Stimulated activated CD8-positive, alpha-beta memory T cell treated with anti-CD3 and anti-CD28 coated beads, Interleukin-15, amount 100 ng/mL, for 1 hour (primary cell): Measurements from ENCODE around the gene CRELD2.

Source experiments
- DNase-seq: peaks from one replicate; pipeline ENCODE4 v3.0.0-alpha.2; 2020; ENCODE audit warnings: low read depth

CRELD2 gene

DNA sequence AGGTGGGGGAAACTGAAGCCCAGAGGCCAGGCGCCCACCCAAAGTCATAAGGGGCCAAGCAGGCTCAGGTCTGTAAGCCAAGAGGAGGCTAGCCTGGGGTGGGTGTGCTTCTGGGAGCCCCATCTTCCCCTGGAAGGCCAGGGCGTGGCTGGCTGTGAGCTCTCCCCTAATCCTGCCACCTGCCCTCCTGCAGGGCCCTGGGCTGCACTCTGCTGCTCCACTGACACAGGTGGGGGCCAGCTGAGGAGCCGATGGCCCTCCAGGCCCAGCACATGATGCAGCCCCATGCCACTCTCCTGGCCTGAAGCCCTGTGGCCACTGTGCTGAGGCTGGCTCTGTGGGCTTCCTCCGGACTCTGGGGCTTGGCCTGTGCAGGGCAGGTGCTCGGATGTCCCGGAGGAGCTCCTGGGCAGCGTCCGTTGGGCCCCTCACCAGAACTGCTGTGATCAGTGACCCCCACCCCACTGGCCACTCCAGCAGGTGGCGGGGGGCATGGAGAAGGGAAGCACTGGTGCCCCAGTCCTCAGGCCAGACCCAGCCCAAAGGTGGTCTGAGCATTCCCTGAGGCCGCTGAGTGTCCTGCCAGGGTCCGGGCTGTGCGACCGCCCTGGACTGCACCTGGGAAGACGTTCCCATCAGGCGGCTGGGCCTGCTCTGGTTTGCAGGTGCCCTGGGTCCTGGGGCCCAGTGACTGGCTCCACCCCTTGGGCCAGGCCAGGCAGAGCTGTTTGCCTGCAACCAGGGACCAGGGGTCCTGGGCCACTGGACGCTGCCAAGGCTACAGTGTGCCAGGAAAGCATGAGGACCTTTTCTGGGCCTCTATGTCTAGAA, 50.6 kb downstream of the CRELD2 start:
- no peak for DNase-seq

DNA sequence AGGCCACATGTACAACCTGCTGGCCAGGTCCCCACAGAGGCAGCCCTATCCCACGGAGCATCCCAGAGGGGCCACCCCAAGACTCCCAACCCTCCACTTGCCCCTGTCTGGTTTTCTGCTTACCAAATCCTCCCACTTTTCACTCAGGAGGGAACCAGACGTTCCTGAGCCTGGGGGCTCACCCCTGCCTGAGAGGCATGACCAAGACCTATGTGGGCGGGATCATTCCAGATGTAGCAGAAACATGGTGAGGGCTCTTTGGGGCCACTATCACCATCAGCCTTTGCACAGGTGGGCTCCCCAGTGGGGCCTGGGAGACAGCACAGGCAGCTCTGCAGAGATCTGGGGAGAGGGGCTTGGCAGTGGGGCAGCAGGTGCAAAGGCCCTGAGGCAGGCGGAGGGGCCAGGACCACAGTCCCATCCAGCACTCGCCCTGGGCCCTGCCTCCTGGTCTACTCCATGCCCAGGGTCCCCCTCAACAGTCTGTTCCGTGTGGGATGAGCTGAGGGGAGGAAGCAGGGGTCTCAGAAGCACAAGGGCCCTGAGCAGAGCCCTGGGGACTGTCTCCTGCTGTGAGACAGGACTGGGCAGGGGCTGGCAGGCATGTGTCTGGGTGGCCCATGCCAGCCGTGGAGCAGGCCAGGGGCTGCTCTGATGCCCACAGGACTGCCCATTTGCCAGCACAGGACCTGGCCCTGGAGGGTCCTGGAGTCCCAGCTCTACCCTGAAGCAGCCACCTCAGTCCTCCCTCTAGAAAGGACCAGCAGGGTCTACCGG, 51.5 kb downstream of the CRELD2 start:
- no peak for DNase-seq

DNA sequence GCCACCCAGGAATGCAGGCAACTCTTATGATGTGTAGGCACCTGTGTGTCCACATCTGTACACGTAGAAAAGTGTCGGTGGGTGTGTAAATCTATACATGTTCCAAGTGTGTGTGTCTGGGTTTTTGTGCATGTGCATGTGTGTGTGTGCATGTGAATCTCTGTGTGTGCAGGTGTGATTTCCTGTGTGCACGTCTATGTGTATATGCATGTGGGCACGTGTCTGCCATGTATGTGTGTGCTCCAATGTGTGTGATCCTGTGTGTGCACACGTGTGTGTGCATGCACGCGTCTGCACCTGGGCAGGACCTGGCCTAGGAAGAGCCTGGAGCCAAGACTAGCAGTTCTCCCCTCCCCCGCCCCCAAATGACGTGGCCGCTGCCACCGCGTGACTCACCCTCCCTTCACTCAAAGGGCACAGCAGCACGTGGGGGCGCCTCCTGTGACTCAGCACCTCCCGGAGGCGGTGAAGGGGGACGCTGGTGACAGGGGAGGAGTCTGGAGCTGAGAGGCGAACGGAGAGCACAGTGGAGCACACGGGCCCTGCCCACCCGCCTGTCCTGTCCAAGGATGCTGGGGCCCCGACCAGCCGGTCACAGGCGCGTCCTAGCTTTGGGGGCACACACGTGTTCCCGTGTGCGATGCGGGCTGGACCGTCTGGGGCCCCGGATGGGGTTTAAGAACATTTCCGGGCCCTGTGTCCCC, 52.2 kb downstream of the CRELD2 start:
- DNase-seq = peak; percentile 86

DNA sequence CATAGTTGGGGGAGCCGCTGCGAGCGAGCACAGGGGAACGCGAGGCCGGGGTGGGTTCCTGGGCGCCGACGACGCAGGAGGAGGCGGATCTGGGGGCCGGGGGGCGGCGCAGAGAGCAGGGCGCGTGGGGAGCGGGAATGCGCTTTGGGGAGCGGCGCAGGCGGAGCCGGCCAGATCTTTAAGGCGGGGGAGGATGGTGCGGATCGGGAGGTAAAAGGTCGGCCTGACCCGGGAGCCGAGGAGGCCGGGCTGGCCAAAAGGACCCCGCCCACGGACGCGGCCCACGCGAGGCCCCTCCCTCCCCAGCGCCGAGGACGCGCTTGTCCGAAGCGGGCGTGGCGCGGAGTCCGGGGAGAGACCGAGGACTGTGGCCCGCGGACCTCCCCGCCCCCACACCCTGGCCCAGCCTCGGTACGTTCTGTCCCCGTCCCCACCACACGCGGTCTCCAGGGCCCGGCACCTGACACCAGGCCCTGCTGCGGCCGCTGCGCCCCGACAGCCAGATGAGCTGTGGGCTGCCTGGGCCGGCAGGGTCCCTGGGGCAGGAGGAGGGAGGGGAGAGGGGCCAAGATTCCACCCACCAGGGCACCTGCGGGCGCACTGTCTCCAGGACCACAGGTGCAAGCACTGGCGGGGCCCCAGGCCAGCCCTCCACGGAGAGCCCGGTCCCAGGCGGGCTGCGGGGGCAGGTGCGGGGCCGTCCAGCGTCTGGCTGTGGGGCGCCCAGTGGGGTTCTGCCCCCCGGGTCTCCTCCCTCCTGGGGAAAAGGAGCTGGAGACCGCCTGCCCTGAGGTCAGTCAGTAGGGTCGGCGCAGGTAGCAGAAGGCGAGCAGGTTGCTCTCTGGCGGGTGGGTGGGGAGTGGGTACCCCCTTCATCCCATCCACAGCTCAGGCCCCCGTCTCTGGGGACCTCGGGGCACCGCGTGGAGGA, 53.1 kb downstream of the CRELD2 start:
- no peak for DNase-seq

DNA sequence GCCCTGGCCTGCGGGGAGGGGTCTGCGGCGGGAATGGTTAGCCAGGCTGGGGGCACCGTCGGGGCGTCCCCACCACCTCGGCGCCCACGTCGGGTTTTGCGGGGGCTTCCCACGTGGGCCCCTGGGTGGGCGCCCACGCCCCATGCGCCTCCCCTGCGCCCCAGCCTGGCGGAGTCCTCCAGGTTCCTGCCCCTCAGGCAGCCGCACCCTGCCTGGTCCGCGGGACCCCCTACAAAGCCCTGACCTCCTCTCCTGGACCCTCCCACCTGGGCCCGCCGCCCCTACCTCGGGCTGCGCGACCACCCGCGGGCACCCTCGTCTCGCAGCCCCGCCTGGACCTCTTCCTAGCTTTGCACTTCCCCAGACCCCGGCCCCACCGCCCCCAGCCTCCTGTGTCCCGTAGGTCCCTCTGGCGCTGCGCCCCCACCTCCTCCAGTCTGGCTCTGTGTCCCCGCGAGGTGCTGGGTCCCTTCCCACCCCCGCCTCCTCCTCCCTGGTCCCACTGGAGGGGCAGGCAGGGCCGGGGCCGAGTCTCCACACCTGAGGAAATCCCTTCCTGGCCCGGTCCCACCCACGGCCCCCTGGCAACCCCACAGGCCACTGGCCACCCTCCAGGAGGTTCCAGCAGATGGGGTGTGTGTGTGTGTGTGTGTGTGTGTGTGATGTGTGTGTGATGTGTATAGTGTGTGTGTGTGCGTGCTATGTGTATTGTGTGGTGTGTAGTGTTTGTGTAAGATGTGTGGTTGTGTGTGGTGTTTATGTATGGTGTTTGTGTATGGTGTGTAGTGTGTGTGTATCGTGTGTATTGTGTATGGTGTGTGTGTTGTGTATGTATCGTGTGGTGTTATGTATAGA, 54.0 kb downstream of the CRELD2 start:
- DNase-seq = no peak

DNA sequence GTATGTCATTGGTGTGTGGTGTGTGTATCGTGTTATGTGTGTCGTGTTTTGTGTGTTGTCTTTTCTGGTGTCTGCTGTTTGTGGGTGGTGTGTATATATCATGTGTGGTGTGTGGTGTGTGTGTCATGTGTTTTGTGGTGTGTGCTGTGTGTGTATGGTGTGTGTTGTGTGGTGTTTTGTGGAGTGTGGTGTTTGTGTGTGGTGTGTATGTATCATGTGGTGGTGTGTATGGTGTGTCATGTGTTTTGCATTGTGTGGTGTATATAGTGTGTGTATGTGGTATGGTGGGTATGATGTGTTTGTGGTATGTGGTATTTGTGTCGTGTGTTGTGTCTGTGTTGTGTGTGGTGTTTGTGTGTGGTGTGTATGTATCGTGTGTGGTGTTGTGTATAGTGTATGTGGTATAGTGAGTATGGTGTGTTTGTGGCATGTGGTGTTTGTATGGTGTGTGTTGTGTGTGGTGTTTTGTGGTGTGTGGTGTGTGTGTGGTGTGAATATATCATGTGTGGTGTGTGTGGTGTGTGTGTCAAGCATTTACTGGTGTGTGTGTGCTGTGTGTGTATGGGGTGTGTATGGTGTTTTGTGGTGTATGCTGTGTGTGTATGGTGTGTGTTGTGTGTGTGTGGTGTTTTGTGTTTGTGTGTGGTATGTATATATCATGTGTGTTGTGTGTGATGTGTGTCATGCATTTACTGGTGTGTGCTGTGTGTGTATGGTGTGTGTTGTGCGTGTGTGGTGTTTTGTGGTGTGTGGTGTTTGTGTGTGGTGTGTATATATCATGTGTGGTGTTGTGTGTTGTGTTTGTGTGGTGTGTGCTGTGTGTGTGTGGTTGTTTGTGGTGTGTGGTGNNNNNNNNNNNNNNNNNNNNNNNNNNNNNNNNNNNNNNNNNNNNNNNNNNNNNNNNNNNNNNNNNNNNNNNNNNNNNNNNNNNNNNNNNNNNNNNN, 54.9 kb downstream of the CRELD2 start:
- no peak for DNase-seq

DNA sequence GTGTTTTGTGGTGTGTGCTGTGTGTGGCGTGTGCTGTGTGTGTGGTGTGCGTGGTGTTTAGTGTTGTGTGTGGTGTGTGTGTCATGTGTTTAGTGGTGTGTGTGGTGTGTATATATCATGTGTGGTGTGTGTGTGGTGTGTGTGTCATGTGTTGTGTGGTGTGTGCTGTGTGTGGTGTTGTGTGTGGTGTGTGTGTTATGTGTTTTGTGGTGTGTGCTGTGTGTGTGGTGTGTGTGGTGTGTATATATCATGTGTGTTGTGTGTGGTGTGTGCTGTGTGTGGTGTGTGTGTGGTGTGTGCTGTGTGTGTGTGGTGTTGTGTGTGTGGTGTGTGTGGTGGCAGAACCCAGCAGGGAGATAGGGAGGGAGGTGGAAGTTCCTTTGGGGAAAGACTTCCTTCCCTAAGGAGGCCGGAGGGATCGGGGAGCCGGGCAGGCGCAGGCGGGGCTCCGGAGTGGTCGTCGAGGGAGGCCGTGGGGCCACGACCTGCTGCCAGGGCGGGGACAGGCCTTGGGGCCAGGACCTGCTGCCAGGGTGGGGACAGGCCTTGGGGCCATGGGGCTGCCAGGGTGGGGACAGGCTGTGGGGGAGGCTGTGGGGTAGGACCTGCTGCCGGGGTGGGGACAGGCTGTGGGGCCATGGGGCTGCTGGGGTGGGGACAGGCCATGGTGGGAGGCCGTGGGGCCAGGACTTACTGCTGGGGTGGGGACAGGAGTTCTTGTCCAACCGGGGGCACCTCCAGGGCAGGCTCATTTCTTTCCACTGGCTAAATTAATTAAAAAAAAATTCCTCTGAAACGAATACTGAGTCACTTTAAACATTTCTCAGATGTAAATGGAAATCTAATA, 57.3 kb downstream of the CRELD2 start:
- no peak for DNase-seq

DNA sequence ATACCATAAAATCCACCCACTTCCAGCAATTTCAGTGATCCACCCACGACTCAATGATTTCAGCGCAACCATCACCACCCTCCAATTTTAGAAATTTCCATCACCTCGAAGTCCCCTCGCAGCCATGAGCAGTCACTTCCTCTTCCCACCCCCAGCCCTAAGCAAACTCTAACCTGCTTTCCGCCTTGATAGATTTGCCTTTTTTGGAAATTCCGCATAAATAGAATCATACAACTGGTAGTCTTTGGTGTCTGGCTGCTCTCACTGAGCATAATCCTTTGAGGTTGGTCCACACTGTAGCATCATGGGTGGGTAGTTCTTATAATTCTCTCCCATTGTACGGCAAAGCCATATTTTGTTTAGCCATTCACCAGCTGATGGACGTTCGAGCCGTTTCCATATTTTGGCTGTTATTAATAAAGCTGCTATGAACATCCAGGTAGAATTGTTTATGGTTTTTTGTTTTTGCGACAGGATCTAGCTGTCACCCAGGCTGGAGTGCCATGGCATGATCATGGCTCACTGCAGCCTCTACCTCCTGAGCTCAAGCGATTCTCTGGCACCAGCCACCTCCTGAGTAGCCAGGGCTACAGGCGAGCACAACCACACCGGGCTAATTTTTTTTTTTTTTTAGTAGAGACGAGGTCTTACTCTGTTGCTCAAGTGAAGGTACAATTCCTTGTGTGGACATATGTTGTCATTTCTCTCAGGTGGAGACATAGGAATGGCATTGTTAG, 58.2 kb downstream of the CRELD2 start:
- DNase-seq = no peak
